Ectodermal cell (in vitro differentiated cells): ENCODE data around the gene TBPL2.

ENCODE experiments used
- H3K27ac ChIP-seq: 2 replicates; pipeline ENCODE4 v1.7.0; 2013; ENCODE audit warnings: mild to moderate bottlenecking, low read depth, low read length; ENCODE audit not compliant: insufficient read depth, poor library complexity, severe bottlenecking
- H3K27me3 ChIP-seq: 2 replicates; pipeline ENCODE4 v1.7.0; 2013; ENCODE audit warnings: mild to moderate bottlenecking, low read length; ENCODE audit not compliant: insufficient read depth, control insufficient read depth, poor library complexity, severe bottlenecking
- H3K36me3 ChIP-seq: one replicate; pipeline ENCODE4 v1.7.0; 2013; ENCODE audit warnings: low read length; ENCODE audit not compliant: control insufficient read depth, insufficient read depth
- H3K4me1 ChIP-seq: one replicate; pipeline ENCODE4 v1.7.0; 2013; ENCODE audit warnings: low read length; ENCODE audit not compliant: control insufficient read depth, insufficient read depth
- H3K4me3 ChIP-seq: 2 replicates; pipeline ENCODE4 v1.7.0; 2013; ENCODE audit warnings: low read depth, low read length, control low read depth; ENCODE audit not compliant: insufficient read depth
- H3K9me3 ChIP-seq: 2 replicates; pipeline ENCODE4 v1.7.0; 2013; ENCODE audit warnings: mild to moderate bottlenecking, low read length, moderate library complexity; ENCODE audit not compliant: control insufficient read depth
- WGBS, 2 experiments: methylation state at CpG; one replicate each; pipeline ENCODE4 v1.1.7; 2013; ENCODE audit warnings: missing lambda C conversion rate in 2 of 2; 5-methylcytosine and 5-hydroxymethylcytosine counted together

Gene TBPL2

DNA sequence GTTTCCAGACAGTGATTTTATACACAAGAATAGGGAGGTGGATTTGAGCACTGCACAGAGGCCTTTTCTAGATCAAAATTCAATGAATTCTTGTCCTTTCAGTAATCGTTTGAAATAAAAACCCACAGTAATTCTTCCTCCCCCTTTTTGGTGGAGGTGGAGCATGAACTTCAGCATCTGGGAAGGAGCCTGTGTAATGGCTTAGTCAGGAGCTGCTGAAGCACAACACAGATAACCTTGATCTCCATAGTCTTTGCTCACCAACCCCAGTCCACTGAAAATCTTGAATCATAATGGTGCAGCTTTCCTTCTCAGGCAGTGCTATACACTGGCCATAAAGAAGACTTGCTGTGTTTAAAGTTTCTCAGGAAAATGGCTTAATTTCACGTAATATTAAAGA, 6.4 kb upstream of the TBPL2 start:
- no peak overlapping the region for H3K4me3 ChIP-seq
- H3K36me3 ChIP-seq: no peaks in the 10 kb centered on the region
- whole genome bisulfite sequencing, 2 experiments: 92 to 95% methylated on average over 2 of the region's 2 CpGs
- H3K27ac ChIP-seq: no peak overlapping the region
- H3K4me1 ChIP-seq: no peaks in the 10 kb centered on the region
- no peaks in the 10 kb centered on the region for H3K27me3 ChIP-seq
- no peaks in the 10 kb centered on the region for H3K9me3 ChIP-seq

DNA sequence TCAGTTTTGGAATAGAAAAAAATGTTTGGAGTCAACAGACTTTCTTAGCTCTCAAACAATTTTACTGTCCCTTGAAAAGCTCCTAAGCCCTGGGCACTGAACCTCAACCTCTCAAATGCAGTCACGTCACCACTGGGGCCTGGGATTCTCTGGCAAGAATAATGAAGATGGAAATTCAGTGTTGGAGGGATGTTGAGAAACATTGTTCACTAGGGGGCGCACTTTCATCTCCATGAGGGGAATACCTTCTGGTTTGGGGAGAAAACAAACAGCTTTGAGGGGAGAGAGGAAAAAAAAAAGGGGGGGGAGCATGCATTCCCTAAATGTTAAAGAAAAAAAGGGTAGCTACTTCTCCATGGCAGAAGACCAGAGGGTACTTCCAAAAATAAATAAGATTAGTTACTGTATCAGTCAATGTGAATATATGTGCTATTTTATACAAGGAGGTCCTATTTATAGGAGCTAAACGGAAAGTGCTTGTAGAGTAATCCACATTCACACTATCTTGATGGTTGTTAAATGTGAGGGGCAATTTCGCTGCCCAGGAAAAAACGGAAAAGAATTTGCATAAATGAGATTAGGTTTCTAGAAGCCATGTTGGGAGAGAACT, 5.8 kb upstream of the TBPL2 start:
- 39 to 43% methylated on average over 5 of the region's 5 CpGs for WGBS, 2 experiments
- no peaks in the 10 kb centered on the region for H3K9me3 ChIP-seq
- no peak overlapping the region for H3K4me3 ChIP-seq
- no peak overlapping the region for H3K27ac ChIP-seq
- no peaks in the 10 kb centered on the region for H3K4me1 ChIP-seq
- H3K27me3 ChIP-seq: no peaks in the 10 kb centered on the region
- no peaks in the 10 kb centered on the region for H3K36me3 ChIP-seq

DNA sequence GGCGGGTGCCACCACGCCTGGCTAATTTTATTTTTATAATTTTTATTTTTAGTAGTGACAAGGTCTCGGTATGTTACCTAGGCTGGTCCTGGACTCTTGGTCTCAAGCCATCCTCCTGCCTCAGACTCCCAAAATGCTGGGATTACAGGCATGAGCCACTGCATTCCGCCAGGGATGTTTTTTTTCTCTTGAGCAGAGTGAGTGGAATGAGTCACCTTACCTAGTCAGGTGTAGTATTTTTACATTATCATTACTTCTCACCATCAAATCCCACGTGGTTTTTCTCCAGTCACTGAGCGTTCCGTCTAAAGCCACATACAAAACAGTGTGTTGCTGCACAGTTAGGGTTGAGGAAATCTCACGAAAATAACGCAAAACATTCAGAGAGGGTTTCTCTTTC, 870 bp upstream of the TBPL2 start:
- Histone ChIP-seq H3K4me1 (no peaks in the 10 kb centered on the region), H3K9me3 (no peaks in the 10 kb centered on the region), H3K36me3 (no peaks in the 10 kb centered on the region), H3K27me3 (no peaks in the 10 kb centered on the region), H3K4me3 (no peak overlapping the region), H3K27ac (no peak overlapping the region)
- WGBS, 2 experiments: 90 to 92% methylated on average over 9 of the region's 9 CpGs

DNA sequence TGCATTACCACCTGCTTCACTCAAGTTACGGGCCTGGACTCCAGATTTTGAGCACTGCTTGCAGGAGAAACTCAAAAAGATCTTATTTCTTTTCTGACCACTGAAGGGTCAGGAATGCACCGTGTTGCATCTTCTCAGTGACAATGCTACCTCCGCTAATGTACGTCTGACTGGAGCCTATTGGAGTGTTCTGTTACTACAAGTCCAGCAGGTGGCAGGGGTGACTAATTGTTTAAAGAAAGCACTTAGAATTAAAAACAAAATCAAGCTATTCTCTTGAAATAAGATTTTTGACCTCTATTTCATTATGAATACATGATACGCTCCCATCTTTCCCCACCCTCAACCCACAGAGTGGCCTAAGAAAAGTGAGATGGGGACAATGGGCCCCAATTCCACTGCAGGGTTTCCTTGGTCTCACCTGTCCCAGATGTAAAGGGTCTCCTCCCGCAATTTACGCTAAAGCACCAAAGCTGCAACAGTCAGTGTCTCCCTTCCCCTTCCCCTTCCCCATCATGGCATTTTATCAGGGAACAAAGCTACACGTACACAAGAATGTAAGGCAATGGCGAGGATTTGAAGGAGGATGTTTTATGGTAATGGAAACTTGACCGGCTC, 2.2 kb downstream of the TBPL2 start:
- Histone ChIP-seq H3K4me1 (no peaks in the 10 kb centered on the region), H3K36me3 (no peaks in the 10 kb centered on the region), H3K4me3 (no peak overlapping the region), H3K27me3 (no peaks in the 10 kb centered on the region), H3K27ac (no peak overlapping the region), H3K9me3 (no peaks in the 10 kb centered on the region)
- 64 to 65% methylated on average over 10 of the region's 10 CpGs for WGBS, 2 experiments

DNA sequence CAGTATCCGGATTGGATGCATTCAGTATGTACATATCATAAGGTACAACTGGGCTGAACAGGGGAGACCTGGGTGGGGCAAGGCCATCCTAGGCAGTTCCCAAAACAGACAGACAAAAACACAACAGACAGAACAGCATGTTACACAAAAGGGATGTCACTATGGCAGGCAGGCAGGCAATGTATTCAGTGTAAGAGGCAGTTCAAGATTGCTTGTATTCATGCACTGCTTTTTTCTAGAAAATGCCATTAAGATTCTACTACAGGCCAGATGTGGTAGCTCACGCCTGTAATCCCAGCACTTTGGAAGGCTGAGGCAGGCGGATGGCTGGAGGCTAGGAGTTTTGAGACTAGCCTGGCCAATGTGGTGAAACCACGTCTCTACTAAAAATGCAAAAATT, 3.5 kb downstream of the TBPL2 start:
- no peaks in the 10 kb centered on the region for H3K27me3 ChIP-seq
- H3K9me3 ChIP-seq: no peaks in the 10 kb centered on the region
- WGBS, 2 experiments: 92 to 94% methylated on average over 4 of the region's 4 CpGs
- H3K4me1 ChIP-seq: no peaks in the 10 kb centered on the region
- H3K27ac ChIP-seq: no peak overlapping the region
- H3K36me3 ChIP-seq: no peaks in the 10 kb centered on the region
- H3K4me3 ChIP-seq: no peak overlapping the region

DNA sequence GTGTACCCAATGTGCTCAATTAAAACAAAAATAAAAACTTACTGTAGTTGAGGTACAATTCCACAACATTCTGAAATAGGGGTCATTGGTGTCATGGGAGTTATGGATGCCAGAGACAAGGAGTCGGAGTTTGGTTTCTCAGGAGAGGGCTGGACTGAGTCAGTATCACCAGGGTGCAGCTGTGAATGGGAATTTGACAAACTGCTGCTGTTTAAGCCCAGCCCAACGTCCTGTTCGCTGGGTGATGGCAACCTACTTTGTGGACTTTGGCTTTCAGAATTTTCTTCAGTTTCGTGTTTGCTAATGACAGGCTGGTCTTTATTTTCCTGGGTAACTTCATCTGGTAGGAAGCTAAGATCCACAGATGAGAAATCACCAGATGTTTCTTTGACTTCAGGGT, 3.9 kb downstream of the TBPL2 start:
- 81 to 82% methylated on average over 4 of the region's 4 CpGs for WGBS, 2 experiments
- no peaks in the 10 kb centered on the region for H3K36me3 ChIP-seq
- H3K4me3 ChIP-seq: no peak overlapping the region
- H3K4me1 ChIP-seq: no peaks in the 10 kb centered on the region
- no peak overlapping the region for H3K27ac ChIP-seq
- H3K27me3 ChIP-seq: no peaks in the 10 kb centered on the region
- no peaks in the 10 kb centered on the region for H3K9me3 ChIP-seq

DNA sequence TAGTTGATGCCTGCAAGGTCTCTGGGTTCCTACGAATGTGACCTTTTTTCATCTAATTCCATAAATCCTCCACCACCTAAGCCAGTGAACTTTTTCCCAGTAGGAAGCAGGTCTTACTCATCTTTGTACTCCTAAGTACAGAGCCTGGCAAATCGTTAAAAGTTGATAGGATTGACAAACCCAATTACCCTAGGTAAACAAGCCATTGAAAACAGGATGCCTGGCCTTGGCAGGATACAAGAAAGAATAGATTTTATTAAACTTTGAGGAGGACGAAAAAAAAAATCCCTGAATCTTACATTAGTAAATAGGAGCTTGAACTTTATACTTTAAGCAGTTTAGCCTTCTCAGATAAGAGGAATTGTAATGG, 5.6 kb downstream of the TBPL2 start:
- Histone ChIP-seq H3K9me3 (no peaks in the 10 kb centered on the region), H3K4me1 (no peaks in the 10 kb centered on the region), H3K27me3 (no peaks in the 10 kb centered on the region), H3K4me3 (no peak overlapping the region), H3K36me3 (no peaks in the 10 kb centered on the region), H3K27ac (no peak overlapping the region)
- 48 to 57% methylated on average over 2 to 3 of the region's 3 CpGs for WGBS, 2 experiments

DNA sequence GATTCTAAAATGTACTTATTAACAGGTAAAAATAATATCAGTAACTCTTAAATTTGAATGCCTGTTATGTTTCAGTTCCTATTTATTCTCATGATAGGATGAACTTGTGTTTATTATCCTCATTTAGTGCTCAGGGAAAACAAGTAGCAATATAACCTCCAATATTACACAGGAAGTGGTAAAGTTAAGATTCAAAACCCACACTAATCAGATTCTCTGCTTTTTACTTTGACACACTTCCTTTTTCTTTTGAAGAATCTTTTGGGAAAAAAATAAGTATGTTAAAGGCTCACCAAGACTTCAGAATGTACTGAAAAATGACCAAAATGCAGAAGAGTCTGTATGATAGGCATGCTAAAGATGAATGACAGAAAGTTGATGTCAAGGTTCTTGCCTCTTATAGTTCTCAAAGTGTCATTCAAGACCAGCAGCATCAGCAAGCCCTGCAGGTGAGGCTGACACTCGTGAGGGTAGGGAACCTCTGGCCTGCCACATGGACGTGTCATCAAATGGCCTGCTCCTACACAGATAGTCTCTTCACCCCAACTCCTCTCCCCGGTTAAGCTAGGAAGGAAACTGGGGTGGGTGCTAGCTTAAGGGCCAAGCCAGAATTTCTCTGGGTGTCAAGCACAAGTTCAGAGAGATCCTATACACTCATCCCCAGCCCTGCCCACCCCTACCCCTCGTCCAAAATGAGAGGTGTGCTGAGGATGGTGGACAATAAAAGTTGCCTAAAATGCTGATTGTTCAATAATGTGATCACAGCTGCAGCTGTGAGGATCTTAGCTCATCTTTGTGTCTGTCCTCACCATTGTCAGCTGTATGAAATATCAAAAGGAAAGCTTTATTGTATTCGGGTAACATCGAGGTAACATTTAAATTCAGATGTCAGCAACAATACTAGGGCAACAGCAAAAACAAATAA, 6.3 kb downstream of the TBPL2 start:
- H3K4me1 ChIP-seq: no peaks in the 10 kb centered on the region
- no peaks in the 10 kb centered on the region for H3K9me3 ChIP-seq
- no peak overlapping the region for H3K27ac ChIP-seq
- H3K27me3 ChIP-seq: no peaks in the 10 kb centered on the region
- 84 to 85% methylated on average over 5 to 6 of the region's 6 CpGs for WGBS, 2 experiments
- no peak overlapping the region for H3K4me3 ChIP-seq
- no peaks in the 10 kb centered on the region for H3K36me3 ChIP-seq

DNA sequence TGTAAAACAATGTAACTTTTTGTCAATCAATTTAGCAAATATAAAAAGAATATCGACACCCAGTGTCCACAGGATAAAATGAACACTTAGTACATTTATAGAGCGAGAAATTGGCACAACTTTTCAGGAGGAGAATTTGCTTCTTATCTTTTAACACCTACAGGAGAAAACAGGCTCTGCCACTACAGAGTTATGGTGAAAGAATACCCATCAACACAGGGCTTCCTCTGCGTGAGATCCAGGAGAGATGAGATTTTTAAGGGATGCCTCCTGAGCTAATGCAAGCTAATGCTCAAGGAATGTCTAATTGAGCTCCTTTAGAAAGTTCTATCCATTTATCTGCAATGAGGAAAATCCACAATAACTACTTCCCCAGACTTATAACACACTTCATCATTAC, 7.8 kb downstream of the TBPL2 start:
- Histone ChIP-seq H3K27ac (no peak overlapping the region), H3K4me3 (no peak overlapping the region), H3K4me1 (no peaks in the 10 kb centered on the region), H3K27me3 (no peaks in the 10 kb centered on the region), H3K36me3 (no peaks in the 10 kb centered on the region), H3K9me3 (no peaks in the 10 kb centered on the region)
- 93 to 94% methylated on average over 3 of the region's 3 CpGs for WGBS, 2 experiments

DNA sequence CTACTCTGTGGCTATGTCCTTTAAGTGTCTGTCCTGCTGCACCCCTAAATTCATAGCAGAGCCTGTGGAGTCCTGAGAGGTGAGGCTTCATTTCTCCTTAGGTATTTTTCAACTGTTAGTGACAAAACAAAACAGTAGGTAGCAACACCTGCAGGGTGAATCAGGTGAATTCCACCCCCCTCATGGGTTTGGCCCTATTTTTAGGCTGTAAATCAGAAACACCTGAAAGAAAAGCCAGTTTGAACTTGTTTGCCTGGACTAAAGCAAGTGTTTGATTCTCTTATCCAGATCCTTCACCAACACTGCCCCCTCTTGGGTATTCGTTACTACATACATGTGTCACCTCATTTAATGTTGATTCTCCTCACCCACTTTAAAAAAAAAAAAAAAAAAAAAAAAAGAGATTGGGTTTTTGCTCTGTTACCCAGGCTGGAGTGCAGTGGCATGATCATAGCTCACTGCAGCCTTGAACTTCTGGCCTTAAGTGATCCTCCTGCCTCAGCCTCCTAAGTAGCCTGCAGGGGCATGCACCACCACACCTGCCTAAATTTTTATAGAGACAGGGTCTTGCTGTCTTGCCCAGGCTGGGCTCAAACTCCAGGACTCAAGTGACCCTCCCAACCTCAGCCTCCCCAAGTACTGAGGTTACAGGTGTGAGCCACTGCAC, 10.3 kb downstream of the TBPL2 start:
- H3K4me3 ChIP-seq: no peak overlapping the region
- H3K27me3 ChIP-seq: no peaks in the 10 kb centered on the region
- 14 to 41% methylated on average over 1 of the region's 1 CpG for WGBS, 2 experiments
- no peaks in the 10 kb centered on the region for H3K4me1 ChIP-seq
- H3K27ac ChIP-seq: no peak overlapping the region
- H3K9me3 ChIP-seq: no peaks in the 10 kb centered on the region
- no peaks in the 10 kb centered on the region for H3K36me3 ChIP-seq
